GM18505 (cell line): ENCODE data around the gene PSMB5.
"Not testable (repeated sequence)": the region's sequence is repeated elsewhere in the genome, so short reads cannot be mapped to it uniquely, and the experiment has no call there.

Experiments used
- ATAC-seq: cut with Tn5 transposase; IDR thresholded peaks from one replicate; pipeline ENCODE4 v1.9.1; 2021; ENCODE audit not compliant: unreplicated experiment
- POLR2A ChIP-seq: IDR thresholded peaks from 4 replicates; pipeline ENCODE4 v1.6.1; 2011; ENCODE audit warnings: borderline replicate concordance; ENCODE audit not compliant: insufficient read depth, insufficient read length; ENCODE audit errors: extremely low read depth

Gene PSMB5

GRCh38 chr14:23023022-23023794, 11.5 kb downstream of the PSMB5 start:
- no peak for TF ChIP-seq POLR2A
- ATAC-seq = no peak

GRCh38 chr14:23021889-23022442, 12.7 kb downstream of the PSMB5 start:
- no peak for ATAC-seq
- no peak for TF ChIP-seq POLR2A

DNA sequence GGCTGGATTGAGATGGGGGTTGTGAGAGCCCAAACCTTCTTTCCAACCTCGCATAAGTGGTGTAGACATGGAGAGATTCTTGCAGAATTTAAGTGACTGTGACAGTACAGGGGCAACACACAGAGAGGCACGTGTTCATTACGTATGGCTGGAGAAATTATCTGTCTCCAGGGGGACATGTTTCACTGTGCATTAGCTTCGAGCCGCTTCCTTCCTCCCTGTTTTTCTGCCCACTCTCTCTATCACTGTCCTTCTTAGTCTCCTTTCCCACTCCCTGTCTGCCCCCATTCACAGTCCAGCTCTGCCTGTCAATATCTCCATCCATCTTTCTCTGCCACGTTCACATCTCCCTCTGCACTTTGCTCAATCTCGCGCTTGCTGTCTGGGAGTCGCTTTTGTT, 13.3 kb downstream of the PSMB5 start:
- no peak for ATAC-seq
- no peak for TF ChIP-seq POLR2A

GRCh38 chr14:23020143-23021128, 14.3 kb downstream of the PSMB5 start:
- no peak for TF ChIP-seq POLR2A
- ATAC-seq = no peak

GRCh38 chr14:23018107-23018506, 16.6 kb downstream of the PSMB5 start:
- no peak for ATAC-seq
- TF ChIP-seq POLR2A = no peak

DNA sequence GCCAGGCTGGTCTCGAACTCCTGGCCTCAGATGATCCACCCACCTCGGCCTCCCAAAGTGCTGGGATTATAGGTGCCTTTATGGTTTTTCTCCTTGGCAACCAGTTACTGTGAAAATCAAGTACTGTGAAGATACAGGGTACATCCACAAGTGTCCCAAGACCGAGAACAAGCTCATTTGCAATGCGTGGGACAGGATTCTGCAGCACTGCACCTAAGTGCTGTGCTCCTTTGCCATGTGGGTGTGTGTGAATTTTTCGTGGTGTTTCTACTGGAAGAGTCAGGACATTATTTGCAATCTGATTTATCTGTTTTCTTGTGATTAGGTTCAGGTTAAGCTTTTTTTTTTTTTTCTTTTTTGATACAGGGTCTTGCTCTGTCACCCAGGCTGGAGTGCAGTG, 17.6 kb downstream of the PSMB5 start:
- no peak for ATAC-seq
- no peak for TF ChIP-seq POLR2A

GRCh38 chr14:23015618-23016017, 19.1 kb downstream of the PSMB5 start:
- TF ChIP-seq POLR2A = no peak
- ATAC-seq = no peak

- not testable (repeated sequence) for ATAC-seq
Measured at GRCh38 chr14:23013749-23014054, 21.0 kb downstream of the PSMB5 start.

DNA sequence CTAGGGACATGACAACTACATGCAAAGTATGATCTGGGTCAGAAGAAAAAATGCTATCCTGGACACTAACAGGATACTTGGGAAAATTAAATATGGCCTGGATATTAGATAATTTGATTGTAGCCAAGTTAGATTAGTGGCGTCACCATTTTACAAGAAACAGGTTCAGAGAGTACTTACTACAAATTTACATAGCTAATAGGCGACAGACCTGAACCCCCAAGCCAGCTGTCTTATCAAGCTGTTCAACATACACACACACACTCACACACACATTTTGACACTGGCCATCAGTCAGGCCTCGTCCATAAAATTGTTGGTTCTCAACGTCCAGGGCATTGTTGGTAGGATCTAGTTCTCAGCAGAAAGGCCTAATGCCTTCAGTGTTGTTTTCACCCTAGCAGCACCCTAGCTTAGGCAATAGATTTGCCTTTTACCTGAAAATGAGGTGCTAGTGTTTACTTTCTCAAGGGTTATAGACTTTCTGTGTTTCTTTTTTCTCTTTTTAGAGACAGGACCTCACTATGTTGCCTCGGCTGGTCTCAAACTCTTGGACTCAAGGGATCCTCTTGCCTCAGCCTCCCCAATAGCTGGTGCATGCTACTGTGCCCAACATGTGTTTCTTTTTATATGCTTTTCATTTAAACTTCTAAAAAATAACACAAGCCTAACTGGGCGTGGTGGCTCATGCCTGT, 21.5 kb downstream of the PSMB5 start:
- ATAC-seq = no peak
- no peak for TF ChIP-seq POLR2A

DNA sequence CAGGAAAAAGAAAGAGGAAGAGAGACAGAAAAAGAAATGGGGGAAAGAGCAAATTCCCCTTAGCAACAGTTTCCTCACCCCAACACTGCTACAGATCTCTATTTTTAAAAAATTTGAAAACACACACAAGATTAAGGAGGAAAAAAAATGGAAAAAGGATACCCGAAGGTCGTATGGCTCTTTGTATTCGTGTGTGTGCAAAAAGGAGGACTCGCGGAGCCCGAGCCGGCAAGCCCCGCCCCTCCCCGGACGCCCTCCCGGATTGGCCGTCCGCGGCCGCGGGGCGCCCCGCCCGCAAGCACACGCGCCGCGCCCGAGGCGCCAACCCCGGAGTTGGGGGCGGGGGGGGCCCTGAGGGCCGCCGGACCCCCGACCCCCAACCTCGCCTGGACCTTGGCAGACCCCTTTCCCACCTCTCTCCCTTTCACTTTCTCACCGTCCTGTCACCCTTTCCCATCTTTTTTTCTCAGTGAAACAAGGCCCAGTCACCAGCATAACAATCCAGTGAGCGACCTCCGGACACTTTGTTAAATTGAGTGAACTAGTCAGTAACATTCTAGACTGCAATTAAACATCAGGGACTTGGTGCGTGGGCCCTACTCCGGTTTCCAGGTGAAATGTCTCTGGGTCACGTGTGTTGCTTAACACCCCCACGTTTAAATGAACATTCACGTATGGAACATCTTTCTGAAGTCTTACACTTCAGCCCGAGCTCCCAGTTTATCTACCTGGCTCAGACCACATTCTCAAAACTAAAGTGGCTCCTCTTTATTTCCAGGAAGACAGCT, 24.6 kb downstream of the PSMB5 start, which contains the start of gene C14orf93:
Gene C14orf93 (minus strand): TSS at position 205 of the 788 bp plus-strand sequence. CDS start 11,120 bp downstream, outside the sequence.
- peak; percentile 40 for ATAC-seq
- peak; percentile 71 for TF ChIP-seq POLR2A

- ATAC-seq = no peak
- no peak for TF ChIP-seq POLR2A
Measured at GRCh38 chr14:23009483-23009938, 25.2 kb downstream of the PSMB5 start.

GRCh38 chr14:23008831-23009230, 25.9 kb downstream of the PSMB5 start:
- no peak for ATAC-seq

More at GRCh38 chr14:23008831-23009230, 25.9 kb downstream of the PSMB5 start:
- no peak for TF ChIP-seq POLR2A
